Measurements from ENCODE around the gene CDKN2B. TPM values are rescaled to one million over a fixed set of nuclear protein-coding genes. Genes with fewer than 3 reads are reported as not detected.

CDKN2B gene
- total RNA-seq, 4 donors from 2014 or later, result 9.9 to 14.6 (median 12.2) TPM

GRCh38 chr9:22005021-22005701, 3.9 kb downstream of the CDKN2B start:
- Histone ChIP-seq H3K4me1 (peaks cover 12 to 33% (median 19%) of the 10 kb centered on the region in 4 donors), H3K4me3 (no peak overlapping the region), H3K27me3 (peaks cover 0 to 38% (median 2%) of the 10 kb centered on the region in 4 donors), H3K9me3 (no peaks in the 10 kb centered on the region), H3K27ac (replicated peaks in 1 of 4) (no peak overlapping the region), H3K36me3 (no peaks in the 10 kb centered on the region)
- intact Hi-C loops (cut with DNase I), result loop anchor here (10.0 kb wide), 1 partner anchor 230 kb away; no protein-coding TSS in a partner anchor
- WGBS, result 51% methylated on average over 25 of the region's 25 CpGs
- DNase-seq (ENCODE audit: extremely low spot score), result no peak
- TF ChIP-seq CTCF (IDR thresholded peaks at IDR 0.05), result no peak
- TF ChIP-seq EP300 (IDR thresholded peaks at IDR 0.05), result no peak
- TF ChIP-seq POLR2AphosphoS5 (IDR thresholded peaks at IDR 0.05), result no peak
- no peak for TF ChIP-seq POLR2A (IDR thresholded peaks at IDR 0.05; ENCODE audit: low read depth)

- H3K4me1 ChIP-seq, result peaks cover 0 to 8% (median 3%) of the 10 kb centered on the region in 4 donors
- TF ChIP-seq POLR2AphosphoS5 (IDR thresholded peaks at IDR 0.05) (no peak), EP300 (IDR thresholded peaks at IDR 0.05) (no peak), CTCF (IDR thresholded peaks at IDR 0.05) (no peak), POLR2A (IDR thresholded peaks at IDR 0.05; ENCODE audit: low read depth) (no peak)
- no peaks in the 10 kb centered on the region for H3K9me3 ChIP-seq
- no peak overlapping the region for H3K4me3 ChIP-seq
- no peaks in the 10 kb centered on the region for H3K36me3 ChIP-seq
- intact Hi-C loops (cut with DNase I), result loop anchor here (10.0 kb wide), 1 partner anchor 233 kb away; no protein-coding TSS in a partner anchor
- WGBS, result 75% methylated on average over 1 of the region's 1 CpG
- H3K27ac ChIP-seq (replicated peaks in 1 of 4), result no peak overlapping the region
- no peak for DNase-seq (ENCODE audit: extremely low spot score)
- H3K27me3 ChIP-seq, result peaks cover 0 to 36% (median 2%) of the 10 kb centered on the region in 4 donors
Measured at GRCh38 chr9:22002038-22002437, 7.1 kb downstream of the CDKN2B start.

GRCh38 chr9:21998026-21998425, 11.1 kb downstream of the CDKN2B start:
- H3K27ac ChIP-seq (replicated peaks in 1 of 4), result no peak overlapping the region
- 80% methylated on average over 2 of the region's 2 CpGs for WGBS
- H3K4me3 ChIP-seq, result no peak overlapping the region
- DNase-seq (ENCODE audit: extremely low spot score), result no peak
- peaks cover 10 to 17% (median 15%) of the 10 kb centered on the region in 4 donors for H3K4me1 ChIP-seq
- peaks cover 0 to 13% (median 0%) of the 10 kb centered on the region in 4 donors for H3K27me3 ChIP-seq
- no peaks in the 10 kb centered on the region for H3K36me3 ChIP-seq
- no peaks in the 10 kb centered on the region for H3K9me3 ChIP-seq
- intact Hi-C loops (cut with DNase I), result no loop called here
- TF ChIP-seq POLR2A (IDR thresholded peaks at IDR 0.05; ENCODE audit: low read depth) (no peak), EP300 (IDR thresholded peaks at IDR 0.05) (no peak), CTCF (IDR thresholded peaks at IDR 0.05) (no peak), POLR2AphosphoS5 (IDR thresholded peaks at IDR 0.05) (no peak)

DNA sequence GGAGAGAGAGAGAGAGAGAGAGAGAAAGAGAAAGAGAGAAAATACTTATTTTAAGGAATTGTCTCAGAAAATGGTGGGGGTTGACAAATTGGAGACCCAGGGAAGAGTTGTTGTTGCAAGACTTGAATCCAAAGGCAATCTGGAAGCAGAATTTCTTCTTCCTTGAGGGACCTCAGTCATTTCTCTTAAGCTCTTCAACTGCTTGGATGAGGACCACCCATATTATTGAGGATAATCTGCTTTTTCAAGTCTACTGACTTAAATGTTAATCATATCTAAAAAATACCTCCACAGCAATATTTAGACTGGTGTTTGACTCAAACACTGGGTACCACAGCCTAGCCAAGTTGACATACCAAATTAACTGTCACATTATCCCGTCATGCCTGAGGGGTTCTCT, 11.6 kb downstream of the CDKN2B start:
- no peaks in the 10 kb centered on the region for H3K36me3 ChIP-seq
- TF ChIP-seq CTCF (IDR thresholded peaks at IDR 0.05) (no peak), EP300 (IDR thresholded peaks at IDR 0.05) (no peak), POLR2AphosphoS5 (IDR thresholded peaks at IDR 0.05) (no peak), POLR2A (IDR thresholded peaks at IDR 0.05; ENCODE audit: low read depth) (no peak)
- H3K4me3 ChIP-seq, result no peak overlapping the region
- H3K27ac ChIP-seq (replicated peaks in 1 of 4), result no peak overlapping the region
- intact Hi-C loops (cut with DNase I), result no loop called here
- H3K4me1 ChIP-seq, result peaks cover 10 to 17% (median 15%) of the 10 kb centered on the region in 4 donors
- WGBS, result 94% methylated on average over 1 of the region's 1 CpG
- no peak for DNase-seq (ENCODE audit: extremely low spot score)
- peaks cover 0 to 16% (median 0%) of the 10 kb centered on the region in 4 donors for H3K27me3 ChIP-seq
- H3K9me3 ChIP-seq, result no peaks in the 10 kb centered on the region
